GM06990 (cell line): ENCODE results near the gene ADAM22.

Experiments used
- DNase-seq: peaks from one replicate; pipeline ENCODE4 v3.0.0-alpha.2; 2011; ENCODE audit not compliant: insufficient read length; ENCODE audit errors: extremely low read depth
- H3K27me3 ChIP-seq: replicated peaks from 2 replicates; pipeline ENCODE4 v1.6.0; 2011; ENCODE audit warnings: low read length; ENCODE audit not compliant: control insufficient read depth, insufficient read depth
- H3K36me3 ChIP-seq: 2 replicates; pipeline ENCODE4 v1.5.1; 2011; ENCODE audit warnings: low read length; ENCODE audit not compliant: control insufficient read depth, insufficient read depth
- H3K4me3 ChIP-seq: replicated peaks from 2 replicates; pipeline ENCODE4 v1.5.1; 2011; ENCODE audit warnings: low read depth, mild to moderate bottlenecking, control low read depth, low read length
- TF ChIP-seq, protein P1 (sequence below): IDR thresholded peaks from 2 replicates; pipeline ENCODE4 v1.5.1; 2011; ENCODE audit warnings: low read length, control low read depth, mild to moderate bottlenecking, inconsistent platforms; ENCODE audit not compliant: insufficient read depth, poor library complexity, severe bottlenecking

Gene ADAM22

DNA sequence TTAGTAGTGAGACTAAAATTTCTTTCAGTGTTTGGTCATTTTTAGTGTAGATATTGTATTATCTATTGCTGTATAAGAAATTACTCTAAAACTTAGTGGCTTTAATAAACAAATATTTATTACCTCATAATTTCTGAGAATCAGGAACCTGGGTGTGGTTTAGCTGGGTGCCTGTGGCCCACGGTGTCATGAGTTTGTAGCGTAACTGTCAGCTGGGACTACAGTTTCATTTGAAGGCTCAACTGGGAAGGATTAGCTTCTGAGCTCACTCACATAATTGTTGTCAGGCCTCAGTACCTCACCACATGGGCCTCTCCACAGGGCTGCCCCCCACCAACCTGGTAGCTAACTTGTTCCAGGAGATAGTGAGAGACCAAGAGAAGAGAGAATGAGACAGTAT lies 187.3 kb downstream of the ADAM22 start:
- no peak for DNase-seq
- Histone ChIP-seq H3K4me3 (no peak overlapping the region), H3K27me3 (no peaks in the 10 kb centered on the region), H3K36me3 (no peaks in the 10 kb centered on the region)
- TF ChIP-seq, protein P1, sequence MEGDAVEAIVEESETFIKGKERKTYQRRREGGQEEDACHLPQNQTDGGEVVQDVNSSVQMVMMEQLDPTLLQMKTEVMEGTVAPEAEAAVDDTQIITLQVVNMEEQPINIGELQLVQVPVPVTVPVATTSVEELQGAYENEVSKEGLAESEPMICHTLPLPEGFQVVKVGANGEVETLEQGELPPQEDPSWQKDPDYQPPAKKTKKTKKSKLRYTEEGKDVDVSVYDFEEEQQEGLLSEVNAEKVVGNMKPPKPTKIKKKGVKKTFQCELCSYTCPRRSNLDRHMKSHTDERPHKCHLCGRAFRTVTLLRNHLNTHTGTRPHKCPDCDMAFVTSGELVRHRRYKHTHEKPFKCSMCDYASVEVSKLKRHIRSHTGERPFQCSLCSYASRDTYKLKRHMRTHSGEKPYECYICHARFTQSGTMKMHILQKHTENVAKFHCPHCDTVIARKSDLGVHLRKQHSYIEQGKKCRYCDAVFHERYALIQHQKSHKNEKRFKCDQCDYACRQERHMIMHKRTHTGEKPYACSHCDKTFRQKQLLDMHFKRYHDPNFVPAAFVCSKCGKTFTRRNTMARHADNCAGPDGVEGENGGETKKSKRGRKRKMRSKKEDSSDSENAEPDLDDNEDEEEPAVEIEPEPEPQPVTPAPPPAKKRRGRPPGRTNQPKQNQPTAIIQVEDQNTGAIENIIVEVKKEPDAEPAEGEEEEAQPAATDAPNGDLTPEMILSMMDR: no peak

DNA sequence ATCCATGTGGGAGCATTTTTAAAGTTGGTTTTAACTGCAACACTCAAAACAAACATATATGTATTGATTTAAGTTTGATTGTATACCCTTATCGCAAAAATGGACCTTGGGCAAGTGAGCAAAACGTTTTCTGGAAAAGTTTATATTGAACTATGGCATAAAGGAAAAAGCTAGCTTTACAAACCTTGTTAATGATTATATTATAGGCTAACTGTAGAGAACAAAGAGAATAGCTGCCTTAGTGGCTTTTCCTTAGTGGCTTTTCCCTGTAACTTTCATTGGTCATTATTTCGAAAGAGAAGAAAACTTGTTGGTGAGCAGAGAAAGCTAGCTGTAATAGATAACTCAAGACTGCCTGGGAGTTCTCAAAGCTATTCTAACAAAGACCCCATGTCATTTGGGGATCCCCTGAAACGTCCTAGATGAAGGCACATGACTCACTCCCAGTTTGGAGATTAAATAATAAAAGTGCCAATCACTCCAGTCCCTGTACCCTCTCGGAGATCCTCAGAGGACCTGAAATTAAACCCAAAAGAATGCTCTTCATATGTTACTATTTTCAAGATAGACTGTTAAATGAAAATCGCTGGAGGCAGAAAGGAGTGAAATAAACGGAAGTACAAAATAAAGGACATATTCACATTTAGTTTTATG lies 193.7 kb downstream of the ADAM22 start:
- TF ChIP-seq, protein P1: no peak
- no peaks in the 10 kb centered on the region for H3K36me3 ChIP-seq
- no peaks in the 10 kb centered on the region for H3K27me3 ChIP-seq
- H3K4me3 ChIP-seq: no peak overlapping the region
- DNase-seq: no peak

DNA sequence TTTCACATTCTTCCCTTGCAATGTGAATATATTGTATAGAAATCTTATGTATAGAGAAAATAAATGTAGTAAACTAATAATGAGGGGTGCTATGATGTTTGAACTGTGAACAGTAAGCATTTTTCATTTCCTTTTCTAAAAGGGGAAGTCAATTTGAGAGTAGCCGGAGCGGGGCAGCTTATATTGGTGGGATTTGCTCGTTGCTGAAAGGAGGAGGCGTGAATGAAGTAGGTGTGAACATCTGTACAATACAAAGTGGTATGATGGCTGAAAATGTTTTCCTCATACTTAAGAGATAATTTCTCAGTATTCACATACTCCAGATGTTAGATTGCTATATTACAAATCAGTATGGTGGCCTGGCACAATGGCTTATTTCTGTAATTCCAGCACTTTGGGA lies 198.7 kb downstream of the ADAM22 start:
- Histone ChIP-seq H3K27me3 (no peaks in the 10 kb centered on the region), H3K4me3 (no peak overlapping the region), H3K36me3 (no peaks in the 10 kb centered on the region)
- TF ChIP-seq, protein P1: no peak
- DNase-seq: no peak

DNA sequence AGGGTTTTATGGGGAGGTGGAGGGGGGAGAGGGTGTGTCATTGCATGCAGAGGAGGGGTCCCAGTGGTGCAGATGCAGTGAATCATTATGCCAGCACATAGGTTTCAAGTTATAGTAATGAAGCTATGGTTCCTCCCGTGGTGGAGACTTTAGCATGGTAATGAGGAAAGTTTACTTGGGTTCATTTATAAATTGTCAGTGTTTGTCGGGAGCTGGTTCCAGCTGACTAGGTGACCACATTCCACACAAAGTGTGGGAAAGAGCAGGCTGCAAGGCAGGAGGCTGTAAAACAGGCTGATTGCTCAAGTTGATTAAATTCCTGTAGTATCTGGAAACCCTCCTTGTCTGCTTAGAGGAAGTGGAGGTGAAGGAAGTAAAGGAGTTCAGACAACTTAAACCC lies 206.9 kb downstream of the ADAM22 start:
- DNase-seq: no peak
- TF ChIP-seq, protein P1: no peak
- no peaks in the 10 kb centered on the region; the same call in 1 of the 2 replicates for H3K36me3 ChIP-seq
- no peak overlapping the region for H3K4me3 ChIP-seq
- H3K27me3 ChIP-seq: no peaks in the 10 kb centered on the region

DNA sequence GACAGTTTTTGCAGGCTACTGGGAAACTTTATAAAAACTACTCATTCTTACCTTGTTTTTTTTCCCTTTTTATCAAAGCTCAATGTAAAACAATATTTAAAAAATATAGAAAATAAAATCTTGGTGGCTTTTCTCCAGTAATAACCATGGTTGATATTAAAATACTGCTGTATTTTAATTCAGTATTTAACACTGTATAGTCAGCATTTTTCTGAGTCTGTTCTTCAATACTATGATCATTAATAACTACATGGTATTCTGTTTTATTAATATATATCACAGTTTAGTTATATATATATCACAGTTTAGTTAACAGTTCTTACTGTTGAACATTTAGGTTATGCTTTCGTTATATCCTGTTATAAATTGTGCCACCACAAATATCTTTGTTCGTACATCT lies 207.4 kb downstream of the ADAM22 start:
- DNase-seq: no peak
- TF ChIP-seq, protein P1: no peak

DNA sequence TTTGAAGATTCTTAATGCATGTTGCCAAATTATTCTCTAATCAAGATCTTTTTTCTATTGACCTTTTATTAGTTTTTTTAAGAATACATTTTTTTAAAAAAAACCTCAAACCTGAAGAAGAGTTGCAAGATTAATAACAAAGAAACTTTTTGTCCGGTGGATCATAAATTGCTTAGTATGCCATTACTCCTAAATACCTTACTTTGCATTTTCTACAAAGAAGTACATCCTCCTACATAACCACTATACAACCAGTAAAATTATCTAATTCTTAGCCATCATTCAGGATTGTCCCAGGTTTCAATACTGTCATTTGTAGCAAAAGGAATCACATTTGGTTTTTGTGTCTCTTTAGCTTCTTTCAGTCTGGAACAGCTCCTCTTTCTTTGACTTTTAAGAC lies 207.9 kb downstream of the ADAM22 start:
- Histone ChIP-seq H3K36me3 (no peaks in the 10 kb centered on the region; the same call in 1 of the 2 replicates), H3K27me3 (no peaks in the 10 kb centered on the region), H3K4me3 (no peak overlapping the region)
- DNase-seq: no peak
- TF ChIP-seq, protein P1: no peak

More for the DNA sequence above, 207.4 kb downstream of the ADAM22 start:
- H3K36me3 ChIP-seq: no peaks in the 10 kb centered on the region; the same call in 1 of the 2 replicates
- H3K4me3 ChIP-seq: no peak overlapping the region
- no peaks in the 10 kb centered on the region for H3K27me3 ChIP-seq
